ENCODE measurements around the gene THY1.

The THY1 gene

GRCh38 chr11:119381181-119381988, 41.6 kb downstream of the THY1 start, which contains the start of gene USP2:
Gene USP2, minus strand, starts transcription at chr11:119381690. Its CDS starts 8,210 bp downstream, at chr11:119373480.
- peak; percentile 98 for DNase-seq

- peak; percentile 71 for DNase-seq
Measured at GRCh38 chr11:119380827-119381180, 42.2 kb downstream of the THY1 start.

GRCh38 chr11:119380160-119380826, 42.7 kb downstream of the THY1 start:
- DNase-seq = no peak

GRCh38 chr11:119378851-119379465, 44.0 kb downstream of the THY1 start:
- DNase-seq = no peak

GRCh38 chr11:119377961-119378667, 44.9 kb downstream of the THY1 start:
- peak; percentile 24 for DNase-seq

GRCh38 chr11:119377112-119377901, 45.7 kb downstream of the THY1 start:
- peak; percentile 47 for DNase-seq

- peak; percentile 97 for DNase-seq
Measured at GRCh38 chr11:119376197-119376847, 46.6 kb downstream of the THY1 start.

GRCh38 chr11:119375337-119376196, 47.4 kb downstream of the THY1 start:
- peak; percentile 81 for DNase-seq

- peak; percentile 46 for DNase-seq
Measured at GRCh38 chr11:119374632-119375336, 48.2 kb downstream of the THY1 start.

GRCh38 chr11:119373921-119374631, 48.9 kb downstream of the THY1 start:
- DNase-seq = peak; percentile 88

- DNase-seq = no peak
Measured at GRCh38 chr11:119373059-119373920, 49.7 kb downstream of the THY1 start.

GRCh38 chr11:119372260-119373058, 50.5 kb downstream of the THY1 start:
- DNase-seq = no peak

- peak; percentile 93 for DNase-seq
Measured at GRCh38 chr11:119371778-119372182, 51.2 kb downstream of the THY1 start.

GRCh38 chr11:119371067-119371601, 51.8 kb downstream of the THY1 start:
- DNase-seq = no peak

- no peak for DNase-seq
Measured at GRCh38 chr11:119370486-119371046, 52.4 kb downstream of the THY1 start.

GRCh38 chr11:119369132-119369925, 53.6 kb downstream of the THY1 start:
- peak; percentile 91 for DNase-seq

Data from NCI-H69 (cell line).